Common myeloid progenitor, CD34-positive (primary cell): ENCODE measurements around the gene STRBP. TPM values are rescaled to one million over a fixed set of nuclear protein-coding genes. Genes with fewer than 3 reads are reported as not detected.

Source experiments
- CTCF ChIA-PET: fragments of 350-600 bp; sonication (Branson Sonifier 250); formaldehyde crosslinking; loops from one replicate; lab custom pipeline; 2021; ENCODE audit warnings: antibody characterized with exemption; lab: Charles Lee
- POLR2A ChIA-PET: fragments of 350-600 bp; sonication (Branson Sonifier 250); formaldehyde crosslinking; loops from one replicate; lab custom pipeline; 2021; ENCODE audit warnings: antibody characterized with exemption; lab: Charles Lee
- DNase-seq, 3 donors: peaks; one replicate each; pipeline versions ENCODE4 v3.0.0 to v3.0.0-alpha.2; 2013
- H3K27ac ChIP-seq, 2 experiments: 1 replicate in 1 of 2; 2 replicates in 1 of 2; pipeline ENCODE4 v1.7.0; 2013; ENCODE audit warnings: inconsistent platforms in 2 of 2, low read length in 2 of 2, mild to moderate bottlenecking in 2 of 2, low read depth in 1 of 2, moderate library complexity in 1 of 2; ENCODE audit not compliant: severe bottlenecking in 2 of 2, insufficient read depth in 1 of 2, poor library complexity in 1 of 2
- H3K27me3 ChIP-seq, 5 experiments: replicated peaks in 2 of 5; 1 replicate in 3 of 5; 2 replicates in 2 of 5; pipeline versions ENCODE4 v1.6.1 to v1.7.0; 2013; ENCODE audit warnings: low read length in 4 of 5, mild to moderate bottlenecking in 2 of 5, moderate library complexity in 2 of 5, inconsistent platforms in 1 of 5; ENCODE audit not compliant: insufficient read depth in 5 of 5, control insufficient read depth in 4 of 5
- H3K36me3 ChIP-seq, 4 experiments: 1 replicate in 2 of 4; 2 replicates in 2 of 4; pipeline versions ENCODE4 v1.6.1 to v1.7.0; 2013; ENCODE audit warnings: low read length in 3 of 4, control low read depth in 1 of 4, mild to moderate bottlenecking in 1 of 4; ENCODE audit not compliant: control insufficient read depth in 4 of 4, insufficient read depth in 4 of 4
- H3K4me1 ChIP-seq, 4 experiments: 1 replicate in 3 of 4; 2 replicates in 1 of 4; pipeline versions ENCODE4 v1.6.1 to v1.7.1; 2013; ENCODE audit warnings: low read length in 3 of 4, mild to moderate bottlenecking in 3 of 4, control low read depth in 1 of 4, inconsistent platforms in 1 of 4, moderate library complexity in 1 of 4; ENCODE audit not compliant: control insufficient read depth in 4 of 4, insufficient read depth in 4 of 4; ENCODE audit errors: control extremely low read depth in 1 of 4
- H3K4me3 ChIP-seq, 7 experiments: 1 replicate in 4 of 7; 2 replicates in 3 of 7; pipeline versions ENCODE4 v1.5.1 to v1.7.0; 2013; ENCODE audit warnings: mild to moderate bottlenecking in 7 of 7, low read length in 6 of 7, moderate library complexity in 6 of 7, inconsistent platforms in 2 of 7, low read depth in 2 of 7, control low read depth in 1 of 7; ENCODE audit not compliant: insufficient read depth in 4 of 7, control insufficient read depth in 1 of 7; ENCODE audit errors: extremely low read depth in 1 of 7
- H3K9me3 ChIP-seq, 5 experiments: 1 replicate in 4 of 5; 2 replicates in 1 of 5; pipeline versions ENCODE4 v1.6.1 to v1.7.1; 2013; ENCODE audit warnings: low read length in 4 of 5, mild to moderate bottlenecking in 2 of 5, inconsistent platforms in 1 of 5, low read depth in 1 of 5, moderate library complexity in 1 of 5; ENCODE audit not compliant: control insufficient read depth in 4 of 5, insufficient read depth in 2 of 5; ENCODE audit errors: control extremely low read depth in 1 of 5
- WGBS: methylation state at CpG from one replicate; pipeline ENCODE4 v1.1.5; 2013; ENCODE audit not compliant: insufficient coverage; 5-methylcytosine and 5-hydroxymethylcytosine counted together
- polyA plus RNA-seq: library from polyadenylated mRNA; unstranded; fragments of 120-200 nt; gene quantifications from one replicate; pipeline ENCODE4 v1.2.1, GENCODE V29; 2013

STRBP gene
- 44.2 TPM for polyA plus RNA-seq

- peak within 1 kb of the TSS; percentile 2 to 79 for H3K27ac ChIP-seq
- DNase-seq: peak; percentile 89 to 94 (median 93)
- WGBS: under 1% methylated on average over 75 of the region's 97 CpGs
- no peaks in the 10 kb centered on the region for H3K27me3 ChIP-seq
- no peaks in the 10 kb centered on the region for H3K36me3 ChIP-seq
- ChIA-PET POLR2A (interaction anchor here (0.9 to 1.2 kb wide), 2 partner anchors 20 to 58 kb away, joined by 3 read pairs; no protein-coding TSS in a partner anchor), CTCF (interaction anchor here (0.7 to 1.7 kb wide), 7 partner anchors 8 to 81 kb away, joined by 3 to 4 read pairs (median 3); no protein-coding TSS in a partner anchor)
- peak within 1 kb of the TSS; percentile 69 to 94 (median 81) for H3K4me3 ChIP-seq
- H3K4me1 ChIP-seq: peaks cover 4 to 21% (median 16%) of the 10 kb centered on the region in 4 experiments
- H3K9me3 ChIP-seq: no peaks in the 10 kb centered on the region
Observed at GRCh38 chr9:123268465-123269259, at the start of gene STRBP. TSS of gene STRBP (minus strand) at chr9:123268586. CDS start at chr9:123184134, 84,452 bp downstream.

GRCh38 chr9:123316053-123316718 lies 47.8 kb upstream of the STRBP start:
- Histone ChIP-seq H3K36me3 (no peaks in the 10 kb centered on the region), H3K27ac (no peak overlapping the region), H3K4me1 (peaks cover 0 to 43% (median 15%) of the 10 kb centered on the region in 4 experiments), H3K4me3 (no peak overlapping the region), H3K27me3 (no peaks in the 10 kb centered on the region), H3K9me3 (no peaks in the 10 kb centered on the region)
- DNase-seq: peak in 2 of 3 donors; percentile 78 to 87
- ChIA-PET POLR2A (no interaction called here), CTCF (interaction anchor here (1.0 to 1.4 kb wide), 2 partner anchors 8 to 23 kb away, joined by 3 read pairs; no protein-coding TSS in a partner anchor)
- WGBS: 46% methylated on average over 4 of the region's 7 CpGs

- no peak overlapping the region for H3K27ac ChIP-seq
- ChIA-PET POLR2A (no interaction called here), CTCF (interaction anchor here (1.0 to 1.4 kb wide), 2 partner anchors 9 to 23 kb away, joined by 3 read pairs; no protein-coding TSS in a partner anchor)
- H3K36me3 ChIP-seq: no peaks in the 10 kb centered on the region
- H3K27me3 ChIP-seq: no peaks in the 10 kb centered on the region
- H3K4me1 ChIP-seq: peaks cover 0 to 38% (median 15%) of the 10 kb centered on the region in 4 experiments
- H3K4me3 ChIP-seq: no peak overlapping the region
- 100% methylated on average over 1 of the region's 2 CpGs for WGBS
- no peaks in the 10 kb centered on the region for H3K9me3 ChIP-seq
- no peak for DNase-seq
Observed at GRCh38 chr9:123315635-123316034, 47.2 kb upstream of the STRBP start.

GRCh38 chr9:123314617-123315016 lies 46.2 kb upstream of the STRBP start:
- 96% methylated on average over 5 of the region's 6 CpGs for WGBS

GRCh38 chr9:123312306-123312877 lies 44.0 kb upstream of the STRBP start:
- ChIA-PET POLR2A (no interaction called here), CTCF (interaction anchor here (0.9 to 1.2 kb wide), 4 partner anchors 7 to 33 kb away, joined by 3 to 4 read pairs (median 4); no protein-coding TSS in a partner anchor)
- Histone ChIP-seq H3K36me3 (no peaks in the 10 kb centered on the region), H3K27ac (no peak overlapping the region), H3K4me1 (peaks cover 0 to 26% (median 11%) of the 10 kb centered on the region in 4 experiments), H3K27me3 (no peaks in the 10 kb centered on the region), H3K9me3 (no peaks in the 10 kb centered on the region), H3K4me3 (no peak overlapping the region)
- 73% methylated on average over 3 of the region's 4 CpGs for WGBS
- DNase-seq: peak in 2 of 3 donors; percentile 54 to 68

More at GRCh38 chr9:123314617-123315016, 46.2 kb upstream of the STRBP start:
- Histone ChIP-seq H3K9me3 (no peaks in the 10 kb centered on the region), H3K4me1 (peaks cover 0 to 36% (median 15%) of the 10 kb centered on the region in 4 experiments), H3K4me3 (no peak overlapping the region), H3K27ac (no peak overlapping the region), H3K27me3 (no peaks in the 10 kb centered on the region), H3K36me3 (no peaks in the 10 kb centered on the region)
- CTCF ChIA-PET: interaction anchor here (1.0 kb wide), 1 partner anchor 29 kb away, joined by 4 read pairs; no protein-coding TSS in a partner anchor
- DNase-seq: no peak
- POLR2A ChIA-PET: no interaction called here

GRCh38 chr9:123311250-123311752 lies 42.9 kb upstream of the STRBP start:
- Histone ChIP-seq H3K27ac (no peak overlapping the region), H3K4me3 (no peak overlapping the region), H3K9me3 (no peaks in the 10 kb centered on the region), H3K4me1 (peaks cover 0 to 19% (median 7%) of the 10 kb centered on the region in 4 experiments), H3K27me3 (no peaks in the 10 kb centered on the region), H3K36me3 (no peaks in the 10 kb centered on the region)
- WGBS: 68% methylated on average over 8 of the region's 9 CpGs
- CTCF ChIA-PET: no interaction called here
- no peak for DNase-seq
- POLR2A ChIA-PET: no interaction called here
